BLaER1 treated with 17β-estradiol and CSF1 and Interleukin-3, amounts not matched to agents 10 nM and 100 nM (cell line): ENCODE measurements around the gene OR2AP1.
"Not testable (repeated sequence)": the region's sequence is repeated elsewhere in the genome, so short reads cannot be mapped to it uniquely, and the experiment has no call there.

ENCODE experiments used
- H3K27ac ChIP-seq, 11 experiments: shearing (Covaris generic); formaldehyde crosslinking; 2 replicates each; pipeline ENCODE4 v1.8.1; 2022
- H3K27me3 ChIP-seq, 11 experiments: shearing (Covaris generic); formaldehyde crosslinking; 2 replicates each; pipeline ENCODE4 v1.8.1; 2022
- H3K36me3 ChIP-seq, 11 experiments: shearing (Covaris generic); formaldehyde crosslinking; 2 replicates each; pipeline ENCODE4 v1.8.1; 2022
- H3K4me1 ChIP-seq, 10 experiments: shearing (Covaris generic); formaldehyde crosslinking; 2 replicates each; pipeline ENCODE4 v1.8.1; 2022
- H3K4me2 ChIP-seq, 11 experiments: shearing (Covaris generic); formaldehyde crosslinking; 2 replicates each; pipeline ENCODE4 v1.8.1; 2022
- H3K4me3 ChIP-seq, 10 experiments: shearing (Covaris generic); formaldehyde crosslinking; 2 replicates each; pipeline ENCODE4 v1.8.1; 2022
- H3K9ac ChIP-seq, 11 experiments: shearing (Covaris generic); formaldehyde crosslinking; 2 replicates each; pipeline ENCODE4 v1.8.1; 2022
- H3K9me3 ChIP-seq, 11 experiments: shearing (Covaris generic); formaldehyde crosslinking; replicated peaks in 1 of 11; 2 replicates each; pipeline ENCODE4 v1.8.1; 2022
- H4K20me1 ChIP-seq, 11 experiments: shearing (Covaris generic); formaldehyde crosslinking; 2 replicates each; pipeline ENCODE4 v1.8.1; 2022
- Cebpa-rat ChIP-seq, 11 experiments: shearing (Covaris generic); IDR thresholded peaks; 2 replicates each; pipeline ENCODE4 v1.8.1; 2022

The OR2AP1 gene

DNA sequence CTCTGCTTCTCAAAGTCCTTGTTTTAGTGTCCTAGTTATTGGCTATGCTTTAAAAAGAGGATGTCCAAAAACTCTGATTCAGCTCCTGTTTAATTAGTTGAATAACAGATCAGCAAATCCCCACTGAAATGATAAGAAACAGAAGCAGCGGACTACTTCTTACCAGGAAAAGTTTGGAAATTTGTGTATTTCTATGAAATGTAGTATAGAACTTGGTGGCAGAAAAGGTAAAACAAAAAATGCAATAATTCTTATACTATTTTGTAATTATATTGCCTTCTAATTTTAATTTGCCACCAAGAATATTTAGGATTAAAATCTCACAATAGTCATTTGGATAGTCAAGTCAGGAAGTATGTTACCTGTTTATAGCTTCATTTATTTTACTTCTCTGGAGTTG lies at the start of gene OR2AP1:
Gene OR2AP1, plus strand, starts transcription at position 301 of the 400 bp plus-strand sequence. CDS start 1,947 bp downstream, outside the sequence.
- peaks cover 33 to 47% (median 43%) of the 10 kb centered on the region in 11 experiments for H3K9me3 ChIP-seq
- no peak within 1 kb of the TSS for H3K4me3 ChIP-seq
- peaks cover 0 to 3% (median 0%) of the 10 kb centered on the region in 11 experiments; a peak in 2 of 22 replicates for H3K36me3 ChIP-seq
- TF ChIP-seq Cebpa-rat (IDR thresholded peaks at IDR 0.05), result no peak
- H3K9ac ChIP-seq, result no peak within 1 kb of the TSS
- no peak within 1 kb of the TSS for H3K27ac ChIP-seq
- H3K4me2 ChIP-seq, result no peak within 1 kb of the TSS
- no peaks in the 10 kb centered on the region for H3K4me1 ChIP-seq
- H4K20me1 ChIP-seq, result no peaks in the 10 kb centered on the region
- no peaks in the 10 kb centered on the region for H3K27me3 ChIP-seq

DNA sequence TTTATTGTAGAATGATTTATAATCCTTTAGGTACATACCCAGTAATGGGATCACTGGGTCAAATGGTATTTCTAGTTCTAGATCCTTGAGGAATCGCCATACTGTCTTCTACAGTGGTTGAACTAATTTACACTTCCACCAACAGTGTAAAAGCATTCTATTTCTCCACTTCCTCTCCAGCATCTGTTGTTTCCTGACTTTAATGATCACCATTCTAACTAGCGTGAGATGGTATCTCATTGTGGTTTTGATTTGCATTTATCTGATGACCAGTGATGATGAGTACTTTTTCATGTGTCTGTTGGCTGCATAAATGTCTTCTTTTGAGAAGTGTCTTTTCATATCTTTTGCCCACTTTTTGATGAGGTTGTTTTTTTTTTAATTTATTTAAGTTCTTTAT lies 24.0 kb upstream of the OR2AP1 start:
- H3K9ac ChIP-seq, H3K27ac ChIP-seq, H3K4me2 ChIP-seq, H3K4me1 ChIP-seq, H3K27me3 ChIP-seq, H3K4me3 ChIP-seq, H3K36me3 ChIP-seq, H4K20me1 ChIP-seq: not testable (repeated sequence)
- H3K9me3 ChIP-seq, result peaks cover 13 to 24% (median 19%) of the 10 kb centered on the region in 11 experiments

DNA sequence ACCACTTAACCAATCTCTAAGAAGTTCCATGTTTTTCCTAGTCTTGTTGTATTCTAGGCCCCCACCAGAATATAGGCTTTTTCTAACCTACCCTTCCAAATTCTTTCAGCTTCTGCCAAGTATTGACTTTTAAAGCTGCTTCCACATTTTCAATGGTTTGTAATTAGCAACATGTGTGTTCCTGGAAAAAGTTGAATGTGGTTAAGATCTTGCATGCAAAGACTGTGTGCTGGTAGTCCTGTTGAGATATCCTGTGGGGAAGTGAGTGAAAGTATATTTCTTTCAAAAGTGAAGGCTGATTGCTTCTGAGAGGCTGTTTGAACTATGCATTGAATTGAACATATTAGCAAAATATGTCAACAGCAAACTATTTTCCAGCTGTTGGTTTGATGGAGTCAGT lies 23.5 kb upstream of the OR2AP1 start:
- H3K27ac ChIP-seq, result no peak overlapping the region
- H3K27me3 ChIP-seq, result no peaks in the 10 kb centered on the region
- TF ChIP-seq Cebpa-rat (IDR thresholded peaks at IDR 0.05), result no peak

DNA sequence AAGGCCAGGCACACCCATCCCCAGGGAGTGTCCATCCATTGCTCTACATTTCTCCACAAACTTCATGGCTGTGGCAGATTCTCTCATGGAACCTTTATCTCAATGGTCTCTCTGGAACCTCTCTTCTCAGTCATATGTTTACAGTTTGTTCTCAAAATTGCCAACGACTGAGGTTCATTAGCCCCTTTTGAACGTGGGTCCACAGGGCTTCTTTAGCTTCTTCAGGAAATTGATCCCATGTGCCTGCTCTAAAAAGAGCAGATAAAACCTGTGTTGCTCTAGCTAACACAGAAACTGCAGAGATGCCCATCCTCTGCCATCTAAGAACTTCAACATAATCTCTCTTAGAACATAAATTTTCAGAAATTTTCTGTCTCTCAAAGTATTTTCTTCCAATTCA lies 23.0 kb upstream of the OR2AP1 start, which contains the start of gene OR6C4:
Gene OR6C4, plus strand, starts transcription at position 301 of the 400 bp plus-strand sequence. CDS start 1,625 bp downstream, outside the sequence.
- Histone ChIP-seq H4K20me1 (no peaks in the 10 kb centered on the region), H3K4me1 (no peaks in the 10 kb centered on the region), H3K4me3 (no peak within 1 kb of the TSS), H3K4me2 (no peak within 1 kb of the TSS), H3K27ac (no peak within 1 kb of the TSS), H3K9me3 (peaks cover 13 to 24% (median 19%) of the 10 kb centered on the region in 11 experiments), H3K27me3 (no peaks in the 10 kb centered on the region), H3K36me3 (no peaks in the 10 kb centered on the region), H3K9ac (no peak within 1 kb of the TSS)
- no peak for TF ChIP-seq Cebpa-rat (IDR thresholded peaks at IDR 0.05)

More for the DNA sequence above, 23.5 kb upstream of the OR2AP1 start:
- H3K9me3 ChIP-seq, result peaks cover 13 to 24% (median 19%) of the 10 kb centered on the region in 11 experiments
- no peaks in the 10 kb centered on the region for H4K20me1 ChIP-seq
- no peak overlapping the region for H3K9ac ChIP-seq
- no peak overlapping the region for H3K4me2 ChIP-seq
- H3K4me1 ChIP-seq, result no peaks in the 10 kb centered on the region
- H3K36me3 ChIP-seq, result no peaks in the 10 kb centered on the region
- no peak overlapping the region for H3K4me3 ChIP-seq

DNA sequence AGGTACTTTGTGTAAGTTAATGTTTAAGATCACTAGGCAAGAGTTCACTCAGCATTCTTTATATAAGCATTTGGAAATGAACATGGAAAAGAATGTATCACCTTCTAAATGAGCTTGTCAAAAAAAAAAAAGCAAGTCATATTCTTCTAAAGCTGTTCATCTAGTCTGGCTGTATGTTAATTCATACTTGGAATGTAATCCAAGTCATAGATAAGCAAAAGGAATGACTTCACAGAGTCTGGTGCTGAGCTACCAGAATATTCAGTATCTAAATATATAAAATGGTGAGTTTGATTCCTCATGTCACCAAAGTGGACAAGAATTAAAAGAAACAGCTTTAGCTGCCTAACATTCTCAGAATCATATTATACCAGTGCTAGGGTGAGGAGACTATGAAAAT lies 18.0 kb upstream of the OR2AP1 start:
- H3K9me3 ChIP-seq, result peaks cover 21 to 34% (median 23%) of the 10 kb centered on the region in 11 experiments
- no peak overlapping the region for H3K4me3 ChIP-seq
- no peak for TF ChIP-seq Cebpa-rat (IDR thresholded peaks at IDR 0.05)
- H3K27ac ChIP-seq, result no peak overlapping the region
- no peaks in the 10 kb centered on the region for H3K27me3 ChIP-seq
- no peak overlapping the region for H3K9ac ChIP-seq
- no peaks in the 10 kb centered on the region for H3K4me1 ChIP-seq
- no peak overlapping the region for H3K4me2 ChIP-seq
- H3K36me3 ChIP-seq, result no peaks in the 10 kb centered on the region
- no peaks in the 10 kb centered on the region for H4K20me1 ChIP-seq

DNA sequence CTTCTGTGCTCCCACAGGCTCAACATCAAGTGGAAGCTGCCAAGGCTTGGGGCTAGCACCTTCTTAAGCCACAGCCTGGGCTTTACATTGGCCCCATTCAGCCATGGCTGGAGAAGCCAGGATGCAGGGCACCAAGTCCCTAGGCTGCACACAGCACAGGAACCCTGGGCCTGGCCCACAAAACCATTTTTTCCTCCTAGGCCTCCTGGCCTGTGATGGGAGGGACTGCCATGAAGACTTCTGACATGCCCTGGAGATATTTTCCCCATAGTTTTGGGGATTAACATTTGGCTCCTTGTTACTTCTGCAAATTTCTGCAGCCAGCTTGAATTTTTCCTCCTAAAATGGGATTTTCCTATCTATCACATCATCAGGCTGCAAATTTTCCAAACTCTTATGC lies 2.2 kb upstream of the OR2AP1 start:
- peak overlapping the region in 2 of 10 experiments; percentile 7; a peak in 2 of 20 replicates for H3K4me3 ChIP-seq
- H3K4me1 ChIP-seq, H3K27me3 ChIP-seq, H4K20me1 ChIP-seq, H3K36me3 ChIP-seq, H3K27ac ChIP-seq, H3K9ac ChIP-seq, H3K4me2 ChIP-seq: not testable (repeated sequence)
- H3K9me3 ChIP-seq, result peaks cover 37 to 52% (median 43%) of the 10 kb centered on the region in 11 experiments

DNA sequence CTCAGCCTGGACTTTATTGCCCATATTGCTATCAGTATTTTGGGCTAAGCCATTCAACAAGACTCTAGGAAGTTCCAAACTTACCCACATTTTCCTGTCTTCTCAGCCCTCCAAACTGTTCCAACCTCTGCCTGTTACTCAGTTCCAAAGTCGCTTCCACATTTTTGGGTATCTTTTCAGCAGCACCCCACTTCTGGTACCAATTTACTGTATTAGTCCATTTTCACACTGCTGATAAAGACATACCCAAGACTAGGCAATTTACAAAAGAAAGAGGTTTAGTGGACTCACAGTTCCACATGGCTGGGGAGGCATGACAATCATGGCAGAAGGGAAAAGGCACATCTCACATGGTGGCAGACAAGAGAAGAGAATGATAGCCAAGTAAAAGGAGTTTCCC lies 1.6 kb upstream of the OR2AP1 start:
- H3K4me3 ChIP-seq, H3K9ac ChIP-seq, H3K27ac ChIP-seq, H3K4me2 ChIP-seq, H4K20me1 ChIP-seq, H3K4me1 ChIP-seq, H3K36me3 ChIP-seq, H3K27me3 ChIP-seq: not testable (repeated sequence)
- peaks cover 37 to 52% (median 43%) of the 10 kb centered on the region in 11 experiments for H3K9me3 ChIP-seq

DNA sequence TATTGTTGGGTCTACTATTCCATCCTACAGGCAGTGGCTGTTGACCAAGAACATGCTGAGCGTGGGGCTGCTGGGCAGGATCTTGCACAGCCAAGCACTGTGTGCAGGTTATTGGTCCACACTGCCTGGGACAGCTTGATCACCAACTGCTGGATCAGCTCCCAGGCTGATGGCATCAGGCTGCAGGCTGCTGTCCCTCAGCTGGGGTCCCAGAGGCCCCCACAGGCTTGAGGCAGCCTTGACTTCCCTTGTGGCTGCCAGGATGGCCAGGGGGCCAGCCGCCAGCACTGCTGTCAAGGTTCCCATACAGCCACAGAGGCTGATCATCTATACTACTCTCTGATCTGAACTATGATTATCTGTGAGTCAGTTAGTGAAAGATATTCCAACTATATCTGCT lies 9.8 kb downstream of the OR2AP1 start:
- H3K4me1 ChIP-seq, result no peaks in the 10 kb centered on the region
- no peak overlapping the region for H3K27ac ChIP-seq
- no peak overlapping the region for H3K4me2 ChIP-seq
- no peak overlapping the region for H3K9ac ChIP-seq
- no peaks in the 10 kb centered on the region for H3K27me3 ChIP-seq
- no peaks in the 10 kb centered on the region for H3K36me3 ChIP-seq
- no peak overlapping the region for H3K4me3 ChIP-seq
- H4K20me1 ChIP-seq, result no peaks in the 10 kb centered on the region
- TF ChIP-seq Cebpa-rat (IDR thresholded peaks at IDR 0.05), result no peak
- peaks cover 0 to 24% (median 9%) of the 10 kb centered on the region in 11 experiments; a peak in 15 of 22 replicates for H3K9me3 ChIP-seq

DNA sequence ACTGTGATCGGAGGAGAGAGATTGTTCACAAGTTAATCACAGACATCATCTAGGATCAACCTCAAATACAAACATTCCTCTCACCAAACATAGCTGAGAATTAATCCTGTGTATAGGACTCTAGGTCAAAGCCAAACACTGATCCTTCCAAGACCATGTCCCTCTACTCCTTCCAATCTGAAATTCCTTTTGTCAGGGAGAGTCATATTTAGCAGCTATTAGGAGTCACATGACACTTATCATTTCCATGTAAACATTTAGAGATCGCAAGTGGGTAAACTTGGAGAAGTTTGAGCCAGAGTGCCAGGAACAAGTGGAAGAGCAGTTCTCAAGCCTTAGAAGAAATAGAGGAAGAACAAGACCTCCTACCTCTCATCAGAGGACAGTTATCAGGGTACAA lies 13.5 kb downstream of the OR2AP1 start:
- H3K9ac ChIP-seq, result no peak overlapping the region
- H4K20me1 ChIP-seq, result no peaks in the 10 kb centered on the region
- H3K36me3 ChIP-seq, result no peaks in the 10 kb centered on the region
- no peaks in the 10 kb centered on the region for H3K27me3 ChIP-seq
- H3K4me3 ChIP-seq, result no peak overlapping the region
- H3K27ac ChIP-seq, result no peak overlapping the region
- peaks cover 0 to 15% (median 8%) of the 10 kb centered on the region in 11 experiments; a peak in 12 of 22 replicates for H3K9me3 ChIP-seq
- TF ChIP-seq Cebpa-rat (IDR thresholded peaks at IDR 0.05), result no peak
- no peak overlapping the region for H3K4me2 ChIP-seq
- no peaks in the 10 kb centered on the region for H3K4me1 ChIP-seq

DNA sequence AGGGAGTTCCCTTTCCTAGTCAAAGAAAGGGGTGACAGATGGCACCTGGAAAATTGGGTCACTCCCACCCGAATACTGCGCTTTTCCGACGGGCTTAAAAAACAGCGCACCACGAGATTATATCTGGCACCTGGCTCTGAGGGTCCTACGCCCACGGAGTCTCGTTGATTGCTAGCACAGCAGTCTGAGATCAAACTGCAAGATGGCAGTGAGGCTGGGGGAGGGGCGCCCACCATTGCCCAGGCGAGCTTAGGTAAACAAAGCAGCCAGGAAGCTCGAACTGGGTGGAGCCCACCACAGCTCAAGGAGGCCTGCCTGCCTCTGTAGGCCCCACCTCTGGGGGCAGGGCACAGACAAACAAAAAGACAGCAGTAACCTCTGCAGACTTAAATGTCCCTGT lies 17.9 kb downstream of the OR2AP1 start:
- H3K9ac ChIP-seq, H3K36me3 ChIP-seq, H3K4me1 ChIP-seq: not testable (repeated sequence)

More for the DNA sequence above, 17.9 kb downstream of the OR2AP1 start:
- not testable (repeated sequence) for H3K4me2 ChIP-seq, H3K4me3 ChIP-seq, H4K20me1 ChIP-seq, H3K9me3 ChIP-seq, H3K27ac ChIP-seq, H3K27me3 ChIP-seq
